Limb (tissue), 2 donors: ENCODE measurements around the gene NRSN2.

ENCODE experiments used
- DNase-seq, 2 donors: peaks; one replicate each; pipeline ENCODE4 v3.0.0-alpha.2; 2016; ENCODE audit errors: extremely low spot score in 2 of 2

Gene NRSN2

DNA sequence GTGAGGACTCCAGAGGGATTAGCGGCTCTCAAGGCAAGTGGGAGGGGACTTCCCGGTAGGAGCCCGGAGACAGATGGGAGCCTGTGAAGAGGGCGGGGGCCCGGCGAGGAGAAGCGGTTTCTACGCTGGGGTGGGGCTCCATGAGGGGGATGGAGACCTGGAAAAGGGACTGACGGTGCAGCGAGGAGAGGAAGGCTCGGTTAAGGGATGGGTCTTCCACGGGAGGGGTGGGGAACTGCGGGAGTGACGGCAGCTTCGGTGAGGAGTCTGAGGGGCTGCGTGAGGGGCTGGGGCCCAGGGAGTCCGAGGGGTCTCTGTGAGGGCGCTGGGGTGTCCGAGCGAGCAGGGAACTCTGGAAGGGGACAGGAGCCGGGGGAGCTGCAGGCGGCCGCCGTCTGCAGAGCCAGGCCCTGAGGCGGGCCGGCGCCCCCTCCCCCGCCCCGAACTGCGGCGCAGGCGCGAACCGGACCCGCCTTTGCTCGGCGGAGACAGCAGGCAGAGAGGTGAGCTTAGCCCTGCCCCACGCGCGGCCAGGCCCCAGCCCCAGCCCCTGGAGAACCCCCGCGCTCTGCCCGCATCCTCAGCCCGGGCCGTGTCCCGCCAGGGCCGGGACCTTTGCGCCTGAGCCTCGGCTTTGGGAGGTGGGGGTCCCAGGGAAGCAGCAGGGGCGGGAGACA lies at the start of gene NRSN2:
TSS of gene NRSN2 (plus strand) at position 472 of the 677 bp plus-strand sequence. CDS start 2,533 bp downstream, outside the sequence.
- peak; percentile 68 to 87 for DNase-seq

DNA sequence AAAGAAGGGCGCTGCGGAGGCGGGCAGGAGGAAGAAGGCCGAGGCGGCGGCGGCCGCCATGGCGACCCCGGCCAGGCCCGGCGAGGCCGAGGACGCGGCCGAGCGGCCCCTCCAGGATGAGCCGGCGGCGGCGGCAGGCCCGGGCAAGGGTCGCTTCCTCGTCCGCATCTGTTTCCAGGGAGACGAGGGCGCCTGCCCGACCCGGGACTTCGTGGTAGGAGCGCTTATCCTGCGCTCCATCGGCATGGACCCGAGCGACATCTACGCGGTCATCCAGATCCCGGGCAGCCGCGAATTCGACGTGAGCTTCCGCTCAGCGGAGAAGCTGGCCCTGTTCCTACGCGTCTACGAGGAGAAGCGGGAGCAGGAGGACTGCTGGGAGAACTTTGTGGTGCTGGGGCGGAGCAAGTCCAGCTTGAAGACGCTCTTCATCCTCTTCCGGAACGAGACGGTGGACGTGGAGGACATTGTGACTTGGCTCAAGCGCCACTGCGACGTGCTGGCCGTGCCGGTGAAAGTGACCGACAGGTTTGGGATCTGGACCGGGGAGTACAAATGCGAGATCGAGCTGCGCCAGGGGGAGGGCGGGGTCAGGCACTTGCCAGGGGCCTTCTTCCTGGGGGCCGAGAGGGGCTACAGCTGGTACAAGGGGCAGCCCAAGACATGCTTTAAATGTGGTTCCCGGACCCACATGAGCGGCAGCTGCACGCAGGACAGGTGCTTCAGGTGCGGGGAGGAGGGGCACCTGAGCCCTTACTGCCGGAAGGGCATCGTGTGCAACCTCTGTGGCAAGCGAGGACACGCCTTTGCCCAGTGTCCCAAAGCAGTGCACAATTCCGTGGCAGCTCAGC lies 48.8 kb upstream of the NRSN2 start:
- peak; percentile 12 to 67 for DNase-seq

DNA sequence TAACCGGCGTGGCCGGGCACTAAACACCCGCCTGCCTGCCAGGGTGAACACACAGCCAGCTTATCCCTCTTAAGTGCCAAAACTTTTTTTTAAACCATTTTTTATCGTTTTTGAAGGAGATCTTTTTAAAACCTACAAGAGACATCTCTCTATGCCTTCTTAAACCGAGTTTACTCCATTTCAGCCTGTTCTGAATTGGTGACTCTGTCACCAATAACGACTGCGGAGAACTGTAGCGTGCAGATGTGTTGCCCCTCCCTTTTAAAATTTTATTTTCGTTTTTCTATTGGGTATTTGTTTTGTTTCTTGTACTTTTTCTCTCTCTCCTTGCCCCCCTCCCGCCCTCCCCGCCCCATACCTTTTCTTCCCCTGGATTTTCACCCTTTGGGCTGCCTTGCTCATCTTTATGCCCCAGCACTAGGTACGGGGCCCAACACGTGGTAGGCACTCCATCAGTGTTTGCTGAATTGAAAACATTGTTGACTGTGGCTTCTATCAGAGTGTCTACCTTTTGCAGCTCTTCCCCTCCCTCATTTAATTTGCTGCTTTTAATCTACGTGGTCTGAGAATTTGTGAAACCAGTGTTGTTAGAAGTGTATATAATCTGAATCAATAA lies 48.0 kb upstream of the NRSN2 start:
- no peak for DNase-seq

DNA sequence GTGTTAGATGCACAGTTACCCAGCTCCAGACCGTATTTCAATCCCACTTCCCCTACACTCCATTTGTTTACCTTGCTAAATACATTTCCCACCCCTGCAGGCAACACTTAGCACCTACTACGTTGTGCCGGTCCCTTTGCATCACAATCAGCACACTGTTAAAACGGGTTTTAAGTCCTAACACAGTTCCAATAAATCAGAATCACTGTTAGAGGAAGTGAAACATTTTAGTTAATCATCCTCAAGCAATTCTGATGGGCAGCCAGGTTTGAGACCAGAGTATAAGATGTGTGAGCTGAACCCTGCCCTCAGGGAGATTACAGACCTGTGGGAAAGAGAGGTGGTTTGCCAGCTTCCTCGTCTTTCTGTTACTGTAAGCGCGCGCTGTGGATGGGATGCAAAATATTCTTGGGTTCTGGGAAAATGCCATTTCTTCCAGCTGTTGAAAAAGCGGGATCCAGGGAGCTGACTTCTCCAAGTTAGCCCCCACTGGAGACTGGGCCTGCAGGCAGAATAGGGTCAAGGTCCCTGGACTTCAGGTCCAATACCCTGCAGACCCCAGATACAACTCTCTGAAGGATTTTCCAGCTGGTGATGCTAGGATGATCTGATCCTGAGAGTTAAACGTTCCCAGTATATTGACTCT lies 46.4 kb upstream of the NRSN2 start:
- DNase-seq = no peak

- no peak for DNase-seq
These were observed 44.7 kb upstream of the NRSN2 start for GRCh38 chr20:301886-302848.

- DNase-seq = no peak
These were observed 41.2 kb upstream of the NRSN2 start for GRCh38 chr20:305745-306144.

- no peak for DNase-seq
These were observed 38.4 kb upstream of the NRSN2 start for GRCh38 chr20:308427-309038.

DNA sequence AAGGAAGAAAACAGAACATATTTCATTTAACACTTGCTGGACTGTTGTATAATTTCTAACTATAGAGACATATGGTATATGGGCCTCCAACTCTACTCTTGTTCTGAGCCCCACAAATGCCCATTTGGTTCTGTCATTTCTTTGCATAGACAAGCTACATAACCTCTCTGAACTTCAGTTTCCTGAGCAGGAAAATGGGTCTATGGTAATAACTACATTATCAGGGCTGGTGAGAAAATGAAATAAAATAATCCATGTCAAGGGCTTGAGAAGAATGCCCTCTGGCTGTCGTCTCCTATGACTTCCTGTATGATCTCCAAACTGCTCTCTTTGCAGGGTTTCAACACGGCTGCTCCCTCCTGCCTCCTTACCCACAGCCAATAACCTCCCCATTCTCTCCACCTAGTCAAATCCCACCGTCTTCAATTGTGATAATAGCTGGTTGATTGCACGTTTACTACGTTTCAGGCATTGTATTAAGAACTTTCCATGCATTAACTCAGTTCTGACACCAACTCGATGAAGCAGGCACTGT lies 37.5 kb upstream of the NRSN2 start:
- no peak for DNase-seq

DNA sequence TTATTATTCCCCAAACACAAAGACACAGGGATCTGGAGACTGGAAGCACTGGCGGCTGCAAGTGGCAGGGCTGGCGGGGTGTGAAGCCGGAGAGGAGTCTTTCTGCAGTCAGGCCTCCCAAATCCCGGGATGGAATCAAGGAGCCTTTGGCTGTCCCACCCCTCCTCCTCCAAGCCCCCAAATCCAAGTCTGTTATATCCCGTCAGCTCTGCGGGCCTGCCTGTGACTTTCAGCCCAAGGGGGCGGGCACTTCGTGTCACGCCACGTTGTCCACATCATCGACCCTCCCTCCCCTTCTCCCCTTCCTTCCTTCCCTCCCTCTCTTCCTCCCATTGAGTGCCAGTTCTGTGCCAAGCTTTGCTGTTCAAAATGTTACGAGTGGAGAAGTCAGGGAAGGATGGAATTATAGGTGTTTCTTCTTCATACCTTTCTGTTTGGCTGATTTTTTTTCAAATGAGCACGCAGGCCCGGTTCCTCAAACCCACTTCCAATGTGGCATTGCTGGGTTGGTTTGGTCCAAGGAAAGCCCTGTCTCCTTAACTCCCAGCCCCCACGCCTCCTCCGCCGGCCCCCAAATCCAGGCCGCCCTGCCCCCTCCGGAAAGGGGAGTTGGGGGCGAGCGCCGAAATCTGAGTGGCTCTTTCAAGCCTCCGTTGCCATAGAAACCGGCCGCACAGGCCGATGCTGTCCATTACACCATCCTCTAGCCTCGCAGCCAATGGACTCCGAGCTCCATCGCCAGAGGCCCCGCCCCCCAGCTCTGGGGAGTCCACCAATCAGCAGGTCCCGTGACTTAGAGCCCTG lies 36.9 kb upstream of the NRSN2 start:
- DNase-seq = peak; percentile 99 to 100

DNA sequence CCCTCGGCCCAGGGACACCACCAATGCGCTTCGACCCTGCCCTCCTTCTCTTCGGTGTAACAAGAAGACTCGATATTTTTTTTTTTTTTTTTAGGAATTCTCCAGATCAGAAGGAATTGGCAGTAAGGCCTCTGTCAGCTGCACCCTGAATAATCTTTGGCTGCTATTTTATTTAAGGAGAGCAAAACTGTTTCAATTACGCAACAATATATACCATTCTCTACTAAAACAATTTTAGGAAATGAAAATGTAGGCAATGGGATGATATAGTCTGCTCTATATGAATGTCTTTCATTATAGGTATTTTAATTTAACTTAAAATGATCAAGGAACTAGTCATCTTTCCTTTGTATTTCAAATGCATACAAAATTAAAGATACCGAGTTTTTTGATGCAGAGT lies 36.3 kb upstream of the NRSN2 start:
- no peak for DNase-seq

GRCh38 chr20:311609-312008 lies 35.3 kb upstream of the NRSN2 start:
- no peak for DNase-seq

DNA sequence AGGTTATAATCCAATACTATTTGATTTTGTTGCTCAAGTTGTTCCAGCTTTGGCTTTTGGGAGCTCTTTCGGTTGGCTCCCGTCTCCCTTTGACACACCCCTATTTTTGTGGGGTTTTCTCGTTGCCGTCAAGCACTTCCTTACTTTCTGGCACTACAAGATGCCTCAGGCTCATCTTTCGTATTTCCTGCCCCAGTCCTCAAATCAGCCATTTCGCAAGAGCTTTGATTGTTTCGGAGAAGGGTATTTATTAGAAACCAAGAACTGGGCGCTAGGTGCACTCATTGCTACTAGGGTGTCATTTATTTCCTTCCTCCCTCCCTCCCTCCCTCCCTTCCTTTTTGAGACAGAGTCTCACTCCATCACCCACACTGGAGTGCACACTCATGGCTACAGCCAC lies 34.8 kb upstream of the NRSN2 start:
- DNase-seq = no peak

DNA sequence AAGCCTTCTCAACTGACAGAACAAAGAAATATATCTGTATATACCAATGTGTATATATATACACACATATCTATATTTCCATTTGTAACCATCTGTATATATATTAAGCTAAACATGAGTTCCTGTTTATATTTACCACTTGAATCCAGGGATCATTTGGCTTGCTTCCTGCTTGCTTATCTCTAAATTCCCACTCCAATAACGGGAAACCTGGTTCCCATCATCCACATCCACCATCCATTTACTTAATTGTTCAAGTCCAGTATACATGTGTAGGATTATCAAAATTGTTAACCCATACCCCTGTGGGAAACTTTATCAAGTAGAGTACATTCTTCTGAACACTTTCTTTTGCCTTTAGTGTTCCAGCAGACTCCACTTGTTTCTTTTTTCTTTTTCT lies 34.0 kb upstream of the NRSN2 start:
- no peak for DNase-seq

DNA sequence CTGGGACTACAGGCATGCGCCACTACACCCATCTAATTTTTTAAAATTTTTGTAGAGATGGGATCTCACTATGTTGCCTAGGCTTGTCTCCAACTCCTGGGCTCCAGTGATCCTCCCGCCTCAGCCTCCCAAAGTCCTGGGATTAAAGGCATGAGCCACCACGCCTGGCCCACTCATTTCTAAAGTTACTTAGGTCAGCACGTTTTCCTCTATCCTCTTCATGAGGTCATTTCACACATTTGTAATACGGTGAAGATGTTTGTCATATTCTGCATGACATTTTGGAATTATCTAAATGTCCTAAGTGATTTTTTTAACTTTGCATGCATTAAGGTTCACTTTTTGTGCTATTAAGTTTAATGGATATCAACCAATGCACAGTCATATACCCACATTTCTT lies 33.5 kb upstream of the NRSN2 start:
- no peak for DNase-seq

DNA sequence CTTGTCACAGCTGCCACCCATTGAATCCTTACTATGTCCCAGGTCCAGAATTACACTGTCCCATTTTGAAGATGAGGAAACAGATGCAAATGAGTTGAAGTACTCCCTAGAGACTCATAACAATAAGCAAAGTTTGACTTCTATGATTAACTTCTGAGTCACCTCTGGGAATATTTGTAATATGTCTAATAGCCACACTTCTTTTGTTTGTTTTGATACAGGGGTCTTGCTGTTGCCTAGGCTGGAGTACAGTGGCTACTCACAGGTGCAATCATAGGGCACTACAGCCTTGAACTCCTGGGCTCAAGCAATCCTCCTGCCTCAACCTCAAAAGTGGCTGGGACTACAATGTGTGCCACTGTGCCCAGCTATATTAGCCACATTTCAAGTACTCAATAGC lies 33.0 kb upstream of the NRSN2 start:
- no peak for DNase-seq

DNA sequence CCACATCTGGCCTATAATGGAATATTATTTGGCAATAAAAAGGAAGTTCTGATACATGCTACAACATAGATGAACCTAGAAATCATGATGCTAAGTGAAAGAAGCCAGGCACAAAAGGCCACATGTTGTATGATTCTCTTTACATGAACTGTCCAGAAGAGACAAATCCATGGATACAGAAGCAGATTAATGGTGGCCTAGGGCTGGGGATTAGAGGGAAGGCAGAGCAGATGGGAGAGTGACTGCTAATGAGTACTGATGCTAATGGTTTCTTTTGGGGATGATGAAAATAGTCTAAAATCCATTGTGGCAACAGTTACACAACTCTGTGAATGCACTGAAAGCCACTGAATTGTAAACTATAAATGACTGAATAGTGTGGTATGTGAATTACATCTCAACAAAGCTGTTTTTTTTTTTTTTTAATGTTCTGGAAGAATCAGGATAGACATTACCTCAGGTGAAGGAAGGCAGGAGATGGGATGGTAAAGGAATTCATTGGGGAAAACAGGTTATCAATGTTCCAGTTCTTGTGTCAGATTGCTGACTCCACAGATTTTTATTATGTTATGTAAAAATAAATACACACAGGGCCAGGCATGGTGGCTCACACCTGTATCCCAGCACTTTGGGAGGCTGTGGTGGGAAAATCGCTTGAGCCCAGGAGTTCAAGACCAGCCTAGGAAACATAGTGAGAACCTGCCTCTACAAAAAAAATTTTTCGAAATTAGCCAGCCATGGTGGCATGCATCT lies 30.4 kb upstream of the NRSN2 start:
- DNase-seq = no peak

GRCh38 chr20:324177-325044 lies 22.5 kb upstream of the NRSN2 start:
- DNase-seq = peak; percentile 77 to 94
